Suprapubic skin (tissue), 4 donors: ENCODE data around the gene XCR1. TPM values are rescaled to one million over a fixed set of nuclear protein-coding genes. Genes with fewer than 3 reads are reported as not detected.

ENCODE experiments used
- DNase-seq, 2 donors: peaks; one replicate each; pipeline ENCODE4 v3.0.0-alpha.2; 2019; ENCODE audit warnings: low spot score in 2 of 2
- H3K27ac ChIP-seq: fragments of 200-600 bp; sonication (generic); one replicate; pipeline ENCODE4 v1.5.1; 2019
- H3K27me3 ChIP-seq: fragments of 200-600 bp; sonication (generic); one replicate; pipeline ENCODE4 v1.5.1; 2019
- H3K36me3 ChIP-seq: fragments of 200-600 bp; sonication (generic); one replicate; pipeline ENCODE4 v1.5.1; 2019
- H3K4me1 ChIP-seq: fragments of 200-600 bp; sonication (generic); one replicate; pipeline ENCODE4 v1.5.1; 2019
- H3K4me3 ChIP-seq: fragments of 200-600 bp; sonication (generic); one replicate; pipeline ENCODE4 v1.5.1; 2019; ENCODE audit warnings: mild to moderate bottlenecking
- H3K9me3 ChIP-seq: fragments of 200-600 bp; sonication (generic); one replicate; pipeline ENCODE4 v1.5.1; 2019
- EP300 ChIP-seq: sonication (generic); formaldehyde crosslinking; IDR thresholded peaks from one replicate; pipeline ENCODE4 v1.6.1; 2017; ENCODE audit warnings: antibody characterized with exemption
- POLR2A ChIP-seq, 2 donors: fragments of 450-650 bp; IDR thresholded peaks; one replicate each; pipeline ENCODE4 v1.6.1; 2017; ENCODE audit warnings: antibody characterized with exemption in 2 of 2, mild to moderate bottlenecking in 2 of 2, moderate library complexity in 2 of 2
- POLR2AphosphoS5 ChIP-seq, 3 donors: sonication (generic); formaldehyde crosslinking; IDR thresholded peaks; one replicate each; pipeline ENCODE4 v1.6.1; 2017; ENCODE audit warnings: antibody characterized with exemption in 3 of 3
- WGBS: methylation state at CpG from one replicate; pipeline ENCODE4 v1.1.5; 2018; 5-methylcytosine and 5-hydroxymethylcytosine counted together
- total RNA-seq, 4 donors: library from RNA; depleted of rRNA; stranded (reverse); fragments of >200 nt; gene quantifications; one replicate each; pipeline ENCODE4 v1.1.0, GENCODE V29; 2016
- TF ChIP-seq, protein P1 (sequence below), 2 donors: fragments of 200-600 bp in 1 of 2; fragments of 450-650 bp in 1 of 2; sonication (generic) in 1 of 2; IDR thresholded peaks; one replicate each; pipeline ENCODE4 v1.5.1; 2016 to 2019; ENCODE audit warnings: antibody characterized with exemption in 2 of 2, mild to moderate bottlenecking in 1 of 2, moderate library complexity in 1 of 2

Gene XCR1
- total RNA-seq, 4 donors from 2014 or later = 0.93 to 7.2 (median 1.9) TPM; not detected in 1

DNA sequence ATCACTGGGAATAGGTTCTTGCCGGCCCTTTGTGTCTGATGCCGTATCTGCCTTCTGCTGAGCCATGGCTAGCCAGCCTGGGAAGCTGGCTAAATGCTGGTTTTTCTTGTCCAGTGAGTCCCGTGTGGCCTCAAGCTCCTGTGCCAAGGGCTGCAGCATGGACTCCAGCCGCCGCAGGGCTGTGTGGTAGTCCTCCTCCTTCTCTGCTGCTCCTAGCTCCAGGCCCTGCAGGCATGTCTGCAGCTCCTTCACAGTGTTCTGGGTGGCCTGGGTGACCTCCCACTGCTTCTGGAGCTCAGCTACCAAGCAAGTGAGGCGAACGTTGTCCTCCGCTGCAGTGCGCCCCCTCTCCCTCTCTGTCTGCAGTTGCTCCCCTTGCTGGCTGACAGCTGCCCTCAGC, 59.1 kb downstream of the XCR1 start:
- no peak for DNase-seq
- Histone ChIP-seq H3K36me3 (peaks cover 74% of the 10 kb centered on the region), H3K27ac (no peak overlapping the region), H3K4me1 (peaks cover 4% of the 10 kb centered on the region), H3K9me3 (no peaks in the 10 kb centered on the region), H3K4me3 (no peak overlapping the region), H3K27me3 (no peaks in the 10 kb centered on the region)
- WGBS = 79% methylated on average over 7 of the region's 9 CpGs
- TF ChIP-seq, protein P1, sequence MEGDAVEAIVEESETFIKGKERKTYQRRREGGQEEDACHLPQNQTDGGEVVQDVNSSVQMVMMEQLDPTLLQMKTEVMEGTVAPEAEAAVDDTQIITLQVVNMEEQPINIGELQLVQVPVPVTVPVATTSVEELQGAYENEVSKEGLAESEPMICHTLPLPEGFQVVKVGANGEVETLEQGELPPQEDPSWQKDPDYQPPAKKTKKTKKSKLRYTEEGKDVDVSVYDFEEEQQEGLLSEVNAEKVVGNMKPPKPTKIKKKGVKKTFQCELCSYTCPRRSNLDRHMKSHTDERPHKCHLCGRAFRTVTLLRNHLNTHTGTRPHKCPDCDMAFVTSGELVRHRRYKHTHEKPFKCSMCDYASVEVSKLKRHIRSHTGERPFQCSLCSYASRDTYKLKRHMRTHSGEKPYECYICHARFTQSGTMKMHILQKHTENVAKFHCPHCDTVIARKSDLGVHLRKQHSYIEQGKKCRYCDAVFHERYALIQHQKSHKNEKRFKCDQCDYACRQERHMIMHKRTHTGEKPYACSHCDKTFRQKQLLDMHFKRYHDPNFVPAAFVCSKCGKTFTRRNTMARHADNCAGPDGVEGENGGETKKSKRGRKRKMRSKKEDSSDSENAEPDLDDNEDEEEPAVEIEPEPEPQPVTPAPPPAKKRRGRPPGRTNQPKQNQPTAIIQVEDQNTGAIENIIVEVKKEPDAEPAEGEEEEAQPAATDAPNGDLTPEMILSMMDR (IDR thresholded peaks at IDR 0.05) = no peak
- no peak for TF ChIP-seq POLR2AphosphoS5 (IDR thresholded peaks at IDR 0.05)
- no peak for TF ChIP-seq POLR2A (IDR thresholded peaks at IDR 0.05)
- TF ChIP-seq EP300 = no peak

DNA sequence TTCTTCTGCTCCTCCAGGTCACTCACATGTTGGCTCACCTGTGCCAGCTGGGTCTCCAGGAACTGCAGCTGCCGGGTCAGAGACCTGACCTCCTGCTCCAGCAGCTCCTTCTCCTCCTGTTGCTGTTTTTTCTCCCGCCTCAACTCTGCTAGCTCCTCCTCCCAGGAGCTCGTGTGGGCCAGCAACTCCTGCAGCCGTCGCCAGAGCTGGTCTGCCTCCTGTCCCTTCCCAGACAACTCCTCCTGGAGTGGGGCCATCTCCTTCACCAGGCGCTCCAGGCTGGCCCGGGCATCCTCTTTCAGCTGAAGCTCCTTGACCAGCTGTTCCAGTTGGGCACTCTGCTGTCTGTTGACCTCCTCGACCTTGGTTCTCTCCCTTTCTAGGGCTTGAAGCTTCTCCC, 59.6 kb downstream of the XCR1 start:
- no peak overlapping the region for H3K27ac ChIP-seq
- WGBS = 73% methylated on average over 8 of the region's 8 CpGs
- no peak for TF ChIP-seq EP300
- TF ChIP-seq, protein P1 (IDR thresholded peaks at IDR 0.05) = no peak
- no peak for TF ChIP-seq POLR2AphosphoS5 (IDR thresholded peaks at IDR 0.05)
- no peak for TF ChIP-seq POLR2A (IDR thresholded peaks at IDR 0.05)
- no peaks in the 10 kb centered on the region for H3K9me3 ChIP-seq
- H3K27me3 ChIP-seq = no peaks in the 10 kb centered on the region
- H3K4me1 ChIP-seq = peaks cover 4% of the 10 kb centered on the region
- no peak for DNase-seq
- peaks cover 75% of the 10 kb centered on the region for H3K36me3 ChIP-seq
- no peak overlapping the region for H3K4me3 ChIP-seq

Other genes starting within 250 kb of the XCR1 start
- gene SLC6A20, start 230.9 kb downstream of the XCR1 start, total RNA-seq = under 1 TPM in 1 of 4 donors, not detected in 3; 0.42 TPM
- 10 to 100 TPM; 17.0 to 24.6 (median 20.1) TPM for gene LZTFL1, start 185.4 kb downstream of the XCR1 start, total RNA-seq
- not detected for gene CCR9, start 140.9 kb downstream of the XCR1 start, total RNA-seq
- under 1 TPM in 2 of 4 donors, not detected in 2; 0.23 to 0.59 TPM for gene CXCR6, start 84.0 kb downstream of the XCR1 start, total RNA-seq
- gene FYCO1, start 31.7 kb downstream of the XCR1 start, total RNA-seq = 10 to 100 TPM; 45.3 to 64.5 (median 53.7) TPM
- gene CCR1, start 180.8 kb upstream of the XCR1 start, total RNA-seq = 1 to 10 TPM in 2 of 4 donors, under 1 TPM in 2; 0.26 to 2.2 (median 1.0) TPM
- gene CCR3, start 215.0 kb upstream of the XCR1 start, total RNA-seq = 1 to 10 TPM in 3 of 4 donors, not detected in 1; 1.5 to 6.3 (median 1.9) TPM